NCI-H2196 treated with DMSO at 0.1 percent for 48 hours (cell line): ENCODE measurements around the gene OR7C1.
"Not testable (repeated sequence)": the region's sequence is repeated elsewhere in the genome, so short reads cannot be mapped to it uniquely, and the experiment has no call there.

Experiments
- DNase-seq: peaks from one replicate; lab custom pipeline; 2025; ENCODE audit not compliant: unreplicated experiment; lab: John Stamatoyannopoulos, UW

Gene OR7C1

GRCh38 chr19:14785102-14785793 lies 49.7 kb downstream of the OR7C1 start:
- DNase-seq, result not testable (repeated sequence)

- not testable (repeated sequence) for DNase-seq
These were observed 50.3 kb downstream of the OR7C1 start for GRCh38 chr19:14784730-14785101.

GRCh38 chr19:14783410-14783998 lies 51.5 kb downstream of the OR7C1 start:
- DNase-seq, result not testable (repeated sequence)

- DNase-seq, result no peak
These were observed 52.2 kb downstream of the OR7C1 start for GRCh38 chr19:14782626-14783409.

GRCh38 chr19:14781713-14782536 lies 53.1 kb downstream of the OR7C1 start:
- DNase-seq, result not testable (repeated sequence)

GRCh38 chr19:14780622-14781225 lies 54.3 kb downstream of the OR7C1 start:
- not testable (repeated sequence) for DNase-seq

GRCh38 chr19:14779151-14779550 lies 55.8 kb downstream of the OR7C1 start:
- no peak for DNase-seq

GRCh38 chr19:14778110-14778845 lies 56.7 kb downstream of the OR7C1 start, which contains the start of gene ADGRE2:
Gene ADGRE2 (minus strand): TSS chr19:14778560. CDS start chr19:14776756, 1,804 bp downstream.
- not testable (repeated sequence) for DNase-seq

- DNase-seq, result not testable (repeated sequence)
These were observed 57.3 kb downstream of the OR7C1 start for GRCh38 chr19:14777645-14778044.

GRCh38 chr19:14775869-14776586 lies 59.0 kb downstream of the OR7C1 start:
- no peak for DNase-seq

GRCh38 chr19:14775326-14775725 lies 59.7 kb downstream of the OR7C1 start:
- DNase-seq, result not testable (repeated sequence)

- DNase-seq, result no peak
These were observed 60.6 kb downstream of the OR7C1 start for GRCh38 chr19:14774373-14774772.

GRCh38 chr19:14773722-14774121 lies 61.3 kb downstream of the OR7C1 start:
- not testable (repeated sequence) for DNase-seq

- DNase-seq, result no peak
These were observed 62.0 kb downstream of the OR7C1 start for GRCh38 chr19:14772995-14773394.

GRCh38 chr19:14772467-14772866 lies 62.5 kb downstream of the OR7C1 start:
- no peak for DNase-seq

- DNase-seq, result no peak
These were observed 63.8 kb downstream of the OR7C1 start for GRCh38 chr19:14770944-14771839.

GRCh38 chr19:14770136-14770535 lies 64.8 kb downstream of the OR7C1 start:
- no peak for DNase-seq

GRCh38 chr19:14769201-14769600 lies 65.8 kb downstream of the OR7C1 start:
- DNase-seq, result no peak
